Body of pancreas (tissue), 4 donors: Measurements from ENCODE around the gene MAP3K6. TPM values are rescaled to one million over a fixed set of nuclear protein-coding genes. Genes with fewer than 3 reads are reported as not detected.
"Not testable (repeated sequence)": the region's sequence is repeated elsewhere in the genome, so short reads cannot be mapped to it uniquely, and the experiment has no call there.

ENCODE experiments used
- ATAC-seq: fragments of 150-250 bp; one replicate; pipeline ENCODE4 v1.9.1; 2016
- DNase-seq, 4 donors: peaks; one replicate each; pipeline ENCODE4 v3.0.0-alpha.2; 2019
- H3K27ac ChIP-seq, 4 donors: fragments of 200-600 bp; sonication (generic); 1 replicate in 3 of 4; 2 replicates in 1 of 4; pipeline versions ENCODE4 v1.5.1 to v1.6.1; 2016 to 2019; ENCODE audit warnings: mild to moderate bottlenecking in 1 of 4, mixed read lengths in 1 of 4, moderate library complexity in 1 of 4
- H3K27me3 ChIP-seq, 2 donors: fragments of 200-600 bp; sonication (generic); one replicate each; pipeline ENCODE4 v1.6.0; 2016; ENCODE audit warnings: mild to moderate bottlenecking in 1 of 2
- H3K36me3 ChIP-seq, 2 donors: fragments of 200-600 bp; sonication (generic); replicated peaks in 1 of 2; 2 replicates each; pipeline ENCODE4 v1.5.1; 2016; ENCODE audit warnings: low read depth in 2 of 2; ENCODE audit not compliant: insufficient read depth in 1 of 2
- H3K4me1 ChIP-seq: fragments of 200-600 bp; sonication (generic); one replicate; pipeline ENCODE4 v1.6.0; 2016
- H3K4me3 ChIP-seq, 2 donors: fragments of 200-600 bp; sonication (generic); 1 replicate in 1 of 2; 2 replicates in 1 of 2; pipeline ENCODE4 v1.5.1; 2016 to 2019
- H3K9me3 ChIP-seq, 3 donors: fragments of 200-600 bp; sonication (generic); 1 replicate in 2 of 3; 2 replicates in 1 of 3; pipeline ENCODE4 v1.5.1; 2016
- POLR2A ChIP-seq, 3 donors: fragments of 450-650 bp; IDR thresholded peaks; one replicate each; pipeline ENCODE4 v1.6.1; 2016; ENCODE audit warnings: antibody characterized with exemption in 3 of 3, mild to moderate bottlenecking in 2 of 3
- WGBS, 2 donors: methylation state at CpG; one replicate each; pipeline ENCODE4 v1.1.5; 2017; 5-methylcytosine and 5-hydroxymethylcytosine counted together
- intact Hi-C: fragments of 100-400 bp; cut with DNase I; formaldehyde crosslinking; loops from one replicate; pipeline ENCODE4 v1.15.1; 2023
- total RNA-seq, 2 donors: library from RNA; depleted of rRNA; stranded (reverse); fragments of >200 nt; gene quantifications; one replicate each; pipeline ENCODE4 v1.1.0, GENCODE V29; 2016
- TF ChIP-seq, protein P1 (sequence below), 7 experiments: fragments of 450-650 bp in 4 of 7; fragments of 200-600 bp in 3 of 7; sonication (generic) in 3 of 7; IDR thresholded peaks; one replicate each; pipeline ENCODE4 v1.5.1; 2016 to 2019; ENCODE audit warnings: antibody characterized with exemption in 7 of 7

MAP3K6 gene
- total RNA-seq, 2 donors from 2014 or later: 28.8 to 31.3 TPM

DNA sequence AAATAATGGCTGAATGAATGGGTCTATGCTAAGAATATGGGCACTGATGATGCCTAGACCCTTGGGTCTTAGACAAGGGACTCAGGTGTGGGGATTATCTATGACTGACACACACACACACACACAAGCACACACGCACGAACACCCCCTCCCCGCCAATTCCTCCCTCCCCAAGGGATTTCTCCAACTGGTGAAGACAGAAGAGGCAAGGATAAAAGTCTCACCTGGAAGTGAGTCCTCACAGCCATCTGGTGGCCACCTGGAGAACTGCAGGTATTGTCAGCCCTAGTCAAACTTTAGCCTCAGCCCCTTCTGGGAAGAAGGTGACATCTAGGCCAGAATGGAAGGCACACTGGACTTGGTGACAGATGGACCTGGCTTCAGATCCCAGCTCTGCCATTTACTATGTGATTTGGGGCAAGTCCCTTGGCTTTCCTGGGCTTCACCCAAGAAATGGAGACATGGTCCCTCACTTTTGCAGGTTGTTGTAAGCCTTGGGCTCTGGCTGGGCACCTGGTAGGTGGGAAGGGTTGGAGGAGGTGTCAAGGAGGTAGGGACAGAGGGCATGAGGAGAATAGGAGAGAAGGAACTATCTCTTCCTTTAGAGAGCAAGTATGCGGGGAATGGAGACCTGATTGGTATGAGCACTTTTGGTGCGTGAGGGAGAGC is 21.7 kb upstream of the MAP3K6 start:
- DNase-seq: peak; percentile 82 to 89 (median 84)
- intact Hi-C loops: no loop called here
- Histone ChIP-seq H3K4me1 (peaks cover 22% of the 10 kb centered on the region), H3K27me3 (no peaks in the 10 kb centered on the region), H3K9me3 (no peaks in the 10 kb centered on the region), H3K4me3 (no peak overlapping the region), H3K36me3 (no peaks in the 10 kb centered on the region), H3K27ac (no peak overlapping the region)
- peak; percentile 50 for ATAC-seq
- TF ChIP-seq POLR2A (IDR thresholded peaks at IDR 0.05): no peak
- TF ChIP-seq, protein P1, sequence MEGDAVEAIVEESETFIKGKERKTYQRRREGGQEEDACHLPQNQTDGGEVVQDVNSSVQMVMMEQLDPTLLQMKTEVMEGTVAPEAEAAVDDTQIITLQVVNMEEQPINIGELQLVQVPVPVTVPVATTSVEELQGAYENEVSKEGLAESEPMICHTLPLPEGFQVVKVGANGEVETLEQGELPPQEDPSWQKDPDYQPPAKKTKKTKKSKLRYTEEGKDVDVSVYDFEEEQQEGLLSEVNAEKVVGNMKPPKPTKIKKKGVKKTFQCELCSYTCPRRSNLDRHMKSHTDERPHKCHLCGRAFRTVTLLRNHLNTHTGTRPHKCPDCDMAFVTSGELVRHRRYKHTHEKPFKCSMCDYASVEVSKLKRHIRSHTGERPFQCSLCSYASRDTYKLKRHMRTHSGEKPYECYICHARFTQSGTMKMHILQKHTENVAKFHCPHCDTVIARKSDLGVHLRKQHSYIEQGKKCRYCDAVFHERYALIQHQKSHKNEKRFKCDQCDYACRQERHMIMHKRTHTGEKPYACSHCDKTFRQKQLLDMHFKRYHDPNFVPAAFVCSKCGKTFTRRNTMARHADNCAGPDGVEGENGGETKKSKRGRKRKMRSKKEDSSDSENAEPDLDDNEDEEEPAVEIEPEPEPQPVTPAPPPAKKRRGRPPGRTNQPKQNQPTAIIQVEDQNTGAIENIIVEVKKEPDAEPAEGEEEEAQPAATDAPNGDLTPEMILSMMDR (IDR thresholded peaks at IDR 0.05): peak; percentile 64 to 94 (median 87)
- WGBS, 2 donors: 35 to 45% methylated on average over 5 of the region's 5 CpGs

DNA sequence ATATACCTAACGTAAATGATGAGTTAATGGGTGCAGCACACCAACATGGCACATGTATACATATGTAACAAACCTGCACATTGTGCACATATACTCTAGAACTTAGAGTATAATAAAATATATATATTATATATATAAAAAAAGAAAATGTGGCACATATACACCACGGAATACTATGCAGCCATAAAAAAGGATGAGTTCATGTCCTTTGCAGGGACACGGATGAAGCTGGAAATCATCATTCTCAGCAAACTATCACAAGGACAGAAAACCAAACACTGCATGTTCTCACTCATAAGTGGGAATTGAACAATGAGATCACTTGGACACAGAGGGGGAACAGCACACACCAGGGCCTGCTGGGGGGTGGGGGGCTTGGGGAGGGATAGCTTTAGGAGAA is 18.0 kb upstream of the MAP3K6 start:
- intact Hi-C loops, H3K9me3 ChIP-seq, H3K27ac ChIP-seq, H3K36me3 ChIP-seq, DNase-seq, H3K27me3 ChIP-seq, H3K4me3 ChIP-seq, ATAC-seq: not testable (repeated sequence)
- H3K4me1 ChIP-seq: peaks cover 15% of the 10 kb centered on the region
- 92 to 94% methylated on average over 3 of the region's 3 CpGs for WGBS, 2 donors

DNA sequence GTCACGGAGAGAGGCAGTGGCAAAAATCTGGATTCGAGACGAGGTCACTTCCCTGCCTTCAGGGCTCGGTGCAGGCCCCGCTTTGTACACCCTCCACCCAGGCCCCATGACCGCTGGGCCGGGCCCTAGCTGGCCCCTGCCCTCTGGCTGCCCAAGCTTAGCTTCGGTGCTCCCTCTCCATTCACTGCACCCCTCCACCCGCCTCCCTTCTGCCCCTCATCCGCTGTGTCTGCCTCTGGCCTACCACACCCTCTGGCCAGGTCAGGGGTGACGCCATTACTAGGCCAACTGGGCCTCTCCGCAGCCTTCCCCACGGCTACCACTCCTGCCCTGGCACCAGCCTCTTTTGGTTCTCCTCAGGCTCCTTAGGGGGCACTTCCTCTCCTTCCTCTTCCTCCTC is 16.9 kb upstream of the MAP3K6 start:
- Histone ChIP-seq H3K9me3 (no peaks in the 10 kb centered on the region), H3K27ac (no peak overlapping the region), H3K27me3 (no peaks in the 10 kb centered on the region), H3K36me3 (no peaks in the 10 kb centered on the region), H3K4me1 (peaks cover 14% of the 10 kb centered on the region), H3K4me3 (no peak overlapping the region)
- TF ChIP-seq, protein P1 (IDR thresholded peaks at IDR 0.05): no peak
- TF ChIP-seq POLR2A (IDR thresholded peaks at IDR 0.05): no peak
- 88 to 92% methylated on average over 12 to 13 of the region's 13 CpGs for WGBS, 2 donors
- no peak for DNase-seq
- ATAC-seq: no peak
- intact Hi-C loops: no loop called here

GRCh38 chr1:27383039-27383605 is 16.4 kb upstream of the MAP3K6 start, which contains the start of gene CD164L2:
Gene CD164L2, minus strand, starts transcription at chr1:27383333. Its CDS starts 94 bp downstream, at chr1:27383239.
- H3K27me3 ChIP-seq: no peaks in the 10 kb centered on the region
- DNase-seq: peak; percentile 79 to 91 (median 85)
- ATAC-seq: peak; percentile 90
- no peak within 1 kb of the TSS for H3K27ac ChIP-seq
- H3K9me3 ChIP-seq: no peaks in the 10 kb centered on the region
- intact Hi-C loops: no loop called here
- H3K36me3 ChIP-seq: no peaks in the 10 kb centered on the region
- peaks cover 12% of the 10 kb centered on the region for H3K4me1 ChIP-seq
- TF ChIP-seq, protein P1 (IDR thresholded peaks at IDR 0.05): no peak
- TF ChIP-seq POLR2A (IDR thresholded peaks at IDR 0.05): peak in 2 of 3 donors; percentile 17
- H3K4me3 ChIP-seq: no peak within 1 kb of the TSS
- WGBS, 2 donors: 11 to 22% methylated on average over 8 to 36 of the region's 43 CpGs

- 77 to 84% methylated on average over 10 to 18 of the region's 18 CpGs for WGBS, 2 donors
- no peak for TF ChIP-seq POLR2A (IDR thresholded peaks at IDR 0.05)
- TF ChIP-seq, protein P1 (IDR thresholded peaks at IDR 0.05): no peak
- intact Hi-C loops: no loop called here
Measured at GRCh38 chr1:27381969-27382762, 15.4 kb upstream of the MAP3K6 start.

More at GRCh38 chr1:27381969-27382762, 15.4 kb upstream of the MAP3K6 start:
- no peak overlapping the region for H3K27ac ChIP-seq
- no peaks in the 10 kb centered on the region for H3K36me3 ChIP-seq
- no peaks in the 10 kb centered on the region for H3K9me3 ChIP-seq
- no peak overlapping the region for H3K4me3 ChIP-seq
- no peaks in the 10 kb centered on the region for H3K27me3 ChIP-seq
- DNase-seq: no peak
- peaks cover 12% of the 10 kb centered on the region for H3K4me1 ChIP-seq
- ATAC-seq: no peak
